ENCODE data around the gene CNNM3. TPM values are rescaled to one million over a fixed set of nuclear protein-coding genes. Genes with fewer than 3 reads are reported as not detected.

The CNNM3 gene
- total RNA-seq (10 to 100 TPM; 17.0 to 19.8 TPM), polyA plus RNA-seq (10 to 100 TPM; 10.0 to 15.2 TPM)

- peaks cover 21 to 54% (median 49%) of the 10 kb centered on the region in 4 donors for H3K4me1 ChIP-seq (ENCODE audit: control insufficient read depth in 4 of 4, insufficient read depth in 4 of 4, low read length in 3 of 4)
- under 1% methylated on average over 103 of the region's 103 CpGs for WGBS
Measured at GRCh38 chr2:96816127-96816835, at the start of gene CNNM3. CNNM3 (plus strand) TSS chr2:96816268; CDS start chr2:96816278, 10 bp downstream.

More at GRCh38 chr2:96816127-96816835, at the start of gene CNNM3:
- Histone ChIP-seq H3K27me3 (ENCODE audit: control insufficient read depth in 4 of 4, insufficient read depth in 4 of 4, low read length in 3 of 4) (no peaks in the 10 kb centered on the region), H3K4me3 (ENCODE audit: low read depth in 1 of 3, low read length in 3 of 3) (peak within 1 kb of the TSS; percentile 78 to 85 (median 83)), H3K36me3 (ENCODE audit: control insufficient read depth in 4 of 4, insufficient read depth in 3 of 4, low read depth in 1 of 4, low read length in 3 of 4) (no peaks in the 10 kb centered on the region), H3K9ac (ENCODE audit: low read depth in 1 of 2, low read length in 2 of 2) (peak within 1 kb of the TSS; percentile 33 to 42), H3K9me3 (ENCODE audit: control insufficient read depth in 4 of 4, low read length in 3 of 4) (no peaks in the 10 kb centered on the region), H3K27ac (ENCODE audit: low read depth in 1 of 2, low read length in 2 of 2) (peak within 1 kb of the TSS; percentile 94 to 95)
- TF ChIP-seq NR2F2 (IDR thresholded peaks at IDR 0.05) (no peak), RXRA (IDR thresholded peaks at IDR 0.05) (no peak), HNF4G (IDR thresholded peaks at IDR 0.05) (no peak), YY1 (IDR thresholded peaks at IDR 0.05) (peak; percentile 49), ATF3 (IDR thresholded peaks at IDR 0.05) (no peak), SP1 (IDR thresholded peaks at IDR 0.05) (peak; percentile 22), EGR1 (IDR thresholded peaks at IDR 0.05; ENCODE audit: low read depth in 2 of 2) (peak; percentile 43 to 66), GABPA (IDR thresholded peaks at IDR 0.05 in 1 of 2, conservative IDR thresholded peaks at IDR 0.05 in 1 of 2) (no peak), MAX (IDR thresholded peaks at IDR 0.05) (no peak)
- TF ChIP-seq, protein P1, sequence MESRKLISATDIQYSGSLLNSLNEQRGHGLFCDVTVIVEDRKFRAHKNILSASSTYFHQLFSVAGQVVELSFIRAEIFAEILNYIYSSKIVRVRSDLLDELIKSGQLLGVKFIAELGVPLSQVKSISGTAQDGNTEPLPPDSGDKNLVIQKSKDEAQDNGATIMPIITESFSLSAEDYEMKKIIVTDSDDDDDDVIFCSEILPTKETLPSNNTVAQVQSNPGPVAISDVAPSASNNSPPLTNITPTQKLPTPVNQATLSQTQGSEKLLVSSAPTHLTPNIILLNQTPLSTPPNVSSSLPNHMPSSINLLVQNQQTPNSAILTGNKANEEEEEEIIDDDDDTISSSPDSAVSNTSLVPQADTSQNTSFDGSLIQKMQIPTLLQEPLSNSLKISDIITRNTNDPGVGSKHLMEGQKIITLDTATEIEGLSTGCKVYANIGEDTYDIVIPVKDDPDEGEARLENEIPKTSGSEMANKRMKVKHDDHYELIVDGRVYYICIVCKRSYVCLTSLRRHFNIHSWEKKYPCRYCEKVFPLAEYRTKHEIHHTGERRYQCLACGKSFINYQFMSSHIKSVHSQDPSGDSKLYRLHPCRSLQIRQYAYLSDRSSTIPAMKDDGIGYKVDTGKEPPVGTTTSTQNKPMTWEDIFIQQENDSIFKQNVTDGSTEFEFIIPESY (IDR thresholded peaks at IDR 0.05), result no peak
- TF ChIP-seq, protein P2, sequence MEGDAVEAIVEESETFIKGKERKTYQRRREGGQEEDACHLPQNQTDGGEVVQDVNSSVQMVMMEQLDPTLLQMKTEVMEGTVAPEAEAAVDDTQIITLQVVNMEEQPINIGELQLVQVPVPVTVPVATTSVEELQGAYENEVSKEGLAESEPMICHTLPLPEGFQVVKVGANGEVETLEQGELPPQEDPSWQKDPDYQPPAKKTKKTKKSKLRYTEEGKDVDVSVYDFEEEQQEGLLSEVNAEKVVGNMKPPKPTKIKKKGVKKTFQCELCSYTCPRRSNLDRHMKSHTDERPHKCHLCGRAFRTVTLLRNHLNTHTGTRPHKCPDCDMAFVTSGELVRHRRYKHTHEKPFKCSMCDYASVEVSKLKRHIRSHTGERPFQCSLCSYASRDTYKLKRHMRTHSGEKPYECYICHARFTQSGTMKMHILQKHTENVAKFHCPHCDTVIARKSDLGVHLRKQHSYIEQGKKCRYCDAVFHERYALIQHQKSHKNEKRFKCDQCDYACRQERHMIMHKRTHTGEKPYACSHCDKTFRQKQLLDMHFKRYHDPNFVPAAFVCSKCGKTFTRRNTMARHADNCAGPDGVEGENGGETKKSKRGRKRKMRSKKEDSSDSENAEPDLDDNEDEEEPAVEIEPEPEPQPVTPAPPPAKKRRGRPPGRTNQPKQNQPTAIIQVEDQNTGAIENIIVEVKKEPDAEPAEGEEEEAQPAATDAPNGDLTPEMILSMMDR (IDR thresholded peaks at IDR 0.05; ENCODE audit: low read depth, low read length, missing input control), result peak; percentile 45
- TF ChIP-seq, protein P3, sequence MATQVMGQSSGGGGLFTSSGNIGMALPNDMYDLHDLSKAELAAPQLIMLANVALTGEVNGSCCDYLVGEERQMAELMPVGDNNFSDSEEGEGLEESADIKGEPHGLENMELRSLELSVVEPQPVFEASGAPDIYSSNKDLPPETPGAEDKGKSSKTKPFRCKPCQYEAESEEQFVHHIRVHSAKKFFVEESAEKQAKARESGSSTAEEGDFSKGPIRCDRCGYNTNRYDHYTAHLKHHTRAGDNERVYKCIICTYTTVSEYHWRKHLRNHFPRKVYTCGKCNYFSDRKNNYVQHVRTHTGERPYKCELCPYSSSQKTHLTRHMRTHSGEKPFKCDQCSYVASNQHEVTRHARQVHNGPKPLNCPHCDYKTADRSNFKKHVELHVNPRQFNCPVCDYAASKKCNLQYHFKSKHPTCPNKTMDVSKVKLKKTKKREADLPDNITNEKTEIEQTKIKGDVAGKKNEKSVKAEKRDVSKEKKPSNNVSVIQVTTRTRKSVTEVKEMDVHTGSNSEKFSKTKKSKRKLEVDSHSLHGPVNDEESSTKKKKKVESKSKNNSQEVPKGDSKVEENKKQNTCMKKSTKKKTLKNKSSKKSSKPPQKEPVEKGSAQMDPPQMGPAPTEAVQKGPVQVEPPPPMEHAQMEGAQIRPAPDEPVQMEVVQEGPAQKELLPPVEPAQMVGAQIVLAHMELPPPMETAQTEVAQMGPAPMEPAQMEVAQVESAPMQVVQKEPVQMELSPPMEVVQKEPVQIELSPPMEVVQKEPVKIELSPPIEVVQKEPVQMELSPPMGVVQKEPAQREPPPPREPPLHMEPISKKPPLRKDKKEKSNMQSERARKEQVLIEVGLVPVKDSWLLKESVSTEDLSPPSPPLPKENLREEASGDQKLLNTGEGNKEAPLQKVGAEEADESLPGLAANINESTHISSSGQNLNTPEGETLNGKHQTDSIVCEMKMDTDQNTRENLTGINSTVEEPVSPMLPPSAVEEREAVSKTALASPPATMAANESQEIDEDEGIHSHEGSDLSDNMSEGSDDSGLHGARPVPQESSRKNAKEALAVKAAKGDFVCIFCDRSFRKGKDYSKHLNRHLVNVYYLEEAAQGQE (IDR thresholded peaks at IDR 0.05), result peak; percentile 3
- DNase-seq (ENCODE audit: low spot score), result peak; percentile 98

All from liver (tissue), 9 donors.